Colonic mucosa (tissue), 4 donors: ENCODE measurements around the gene SAE1. TPM values are rescaled to one million over a fixed set of nuclear protein-coding genes. Genes with fewer than 3 reads are reported as not detected.

ENCODE experiments used
- DNase-seq: peaks from one replicate; pipeline ENCODE4 v3.0.0-alpha.2; 2020
- H3K27ac ChIP-seq: fragments of 200-600 bp; one replicate; pipeline ENCODE4 v1.8.0; 2021
- H3K27me3 ChIP-seq: fragments of 200-600 bp; one replicate; pipeline ENCODE4 v1.8.0; 2021
- H3K36me3 ChIP-seq: fragments of 200-600 bp; one replicate; pipeline ENCODE4 v1.8.0; 2021
- H3K4me1 ChIP-seq: fragments of 200-600 bp; one replicate; pipeline ENCODE4 v1.8.0; 2021; ENCODE audit warnings: mild to moderate bottlenecking
- H3K4me3 ChIP-seq: fragments of 200-600 bp; one replicate; pipeline ENCODE4 v1.8.0; 2021
- H3K9ac ChIP-seq, 2 donors: one replicate each; pipeline ENCODE4 v1.7.0; 2013; ENCODE audit warnings: control low read depth in 2 of 2, low read depth in 2 of 2, low read length in 2 of 2
- H3K9me3 ChIP-seq: fragments of 200-600 bp; one replicate; pipeline ENCODE4 v1.8.0; 2021
- CTCF ChIP-seq: fragments of 200-600 bp; IDR thresholded peaks from one replicate; pipeline ENCODE4 v1.8.0; 2022; ENCODE audit warnings: antibody characterized with exemption, mild to moderate bottlenecking
- intact Hi-C: fragments of 100-400 bp; cut with DNase I; formaldehyde crosslinking; loops from one replicate; pipeline ENCODE4 v1.14.1; 2022
- total RNA-seq, 2 donors: library from RNA; stranded (reverse); fragmentation: NEBNext Ultra II Directional in 1 of 2; extraction: Animal tissue kit (Norgen Biotek cat#: 25700) in 1 of 2; gene quantifications; one replicate each; pipeline ENCODE4 v1.2.1, GENCODE V29; 2021
- donor health status: healthy.
- donor health status: DM: no; HTN: no; CAD: no.
- donor health status: DM: no; HTN: no; CAD: no.

The SAE1 gene
- total RNA-seq, 2 donors from 2014 or later: 64.5 to 92.0 TPM

DNA sequence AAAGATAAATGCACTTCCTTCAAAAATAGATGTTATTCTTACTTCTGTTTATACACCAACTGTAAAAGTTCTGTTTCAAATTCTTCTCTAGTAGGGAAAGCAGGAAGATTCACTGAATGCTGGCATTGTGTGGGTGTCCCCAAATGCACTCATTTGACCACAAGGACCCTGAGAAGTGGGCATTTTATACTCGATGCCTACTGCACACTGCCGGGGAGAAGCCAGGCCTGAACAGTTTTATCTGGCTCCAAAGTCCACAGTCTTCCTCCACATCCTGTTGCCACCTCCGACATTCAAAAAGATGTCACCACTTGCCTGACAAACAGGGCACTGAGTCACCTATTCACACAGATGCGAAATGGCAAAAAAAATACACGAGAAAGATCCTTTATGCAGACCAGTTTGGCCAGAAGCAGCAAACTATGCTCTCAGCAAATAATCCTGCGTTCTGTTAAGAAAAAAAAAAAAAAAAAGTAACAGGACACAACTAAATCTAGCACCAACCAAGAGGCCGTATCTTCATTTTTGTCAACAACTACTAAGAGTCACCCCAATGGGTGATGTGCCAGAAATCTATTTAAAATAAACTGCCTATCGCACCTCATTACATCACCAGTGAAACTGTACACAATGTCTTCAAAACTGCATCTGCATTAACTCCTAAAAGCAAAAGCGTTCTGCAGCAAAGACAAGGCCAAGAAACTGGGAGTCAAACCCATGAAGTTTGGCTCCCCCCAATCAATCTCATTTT, 23.3 kb upstream of the SAE1 start:
- H3K9me3 ChIP-seq: no peaks in the 10 kb centered on the region
- no peak overlapping the region for H3K4me3 ChIP-seq
- H3K4me1 ChIP-seq: peaks cover 21% of the 10 kb centered on the region
- H3K27me3 ChIP-seq: no peaks in the 10 kb centered on the region
- TF ChIP-seq CTCF: no peak
- intact Hi-C loops: no loop called here
- DNase-seq: peak; percentile 62
- H3K9ac ChIP-seq: peak overlapping the region in 1 of 2 donors; percentile 56
- no peaks in the 10 kb centered on the region for H3K36me3 ChIP-seq
- peak overlapping the region; percentile 100 for H3K27ac ChIP-seq

GRCh38 chr19:47107953-47108746, 22.5 kb upstream of the SAE1 start:
- no peak for TF ChIP-seq CTCF
- Histone ChIP-seq H3K36me3 (no peaks in the 10 kb centered on the region), H3K27me3 (no peaks in the 10 kb centered on the region), H3K27ac (peak overlapping the region; percentile 100), H3K9me3 (no peaks in the 10 kb centered on the region), H3K4me1 (peaks cover 21% of the 10 kb centered on the region), H3K4me3 (no peak overlapping the region), H3K9ac (peak overlapping the region in 1 of 2 donors; percentile 59)
- no peak for DNase-seq
- intact Hi-C loops: no loop called here

- H3K27ac ChIP-seq: peak overlapping the region; percentile 100
- no peak for DNase-seq
- H3K9ac ChIP-seq: peak overlapping the region in 1 of 2 donors; percentile 100
- no peak overlapping the region for H3K4me3 ChIP-seq
- peaks cover 21% of the 10 kb centered on the region for H3K4me1 ChIP-seq
- TF ChIP-seq CTCF: no peak
- no peaks in the 10 kb centered on the region for H3K27me3 ChIP-seq
- no peaks in the 10 kb centered on the region for H3K36me3 ChIP-seq
- H3K9me3 ChIP-seq: no peaks in the 10 kb centered on the region
- intact Hi-C loops: no loop called here
These were observed 21.5 kb upstream of the SAE1 start for GRCh38 chr19:47109177-47109540.

DNA sequence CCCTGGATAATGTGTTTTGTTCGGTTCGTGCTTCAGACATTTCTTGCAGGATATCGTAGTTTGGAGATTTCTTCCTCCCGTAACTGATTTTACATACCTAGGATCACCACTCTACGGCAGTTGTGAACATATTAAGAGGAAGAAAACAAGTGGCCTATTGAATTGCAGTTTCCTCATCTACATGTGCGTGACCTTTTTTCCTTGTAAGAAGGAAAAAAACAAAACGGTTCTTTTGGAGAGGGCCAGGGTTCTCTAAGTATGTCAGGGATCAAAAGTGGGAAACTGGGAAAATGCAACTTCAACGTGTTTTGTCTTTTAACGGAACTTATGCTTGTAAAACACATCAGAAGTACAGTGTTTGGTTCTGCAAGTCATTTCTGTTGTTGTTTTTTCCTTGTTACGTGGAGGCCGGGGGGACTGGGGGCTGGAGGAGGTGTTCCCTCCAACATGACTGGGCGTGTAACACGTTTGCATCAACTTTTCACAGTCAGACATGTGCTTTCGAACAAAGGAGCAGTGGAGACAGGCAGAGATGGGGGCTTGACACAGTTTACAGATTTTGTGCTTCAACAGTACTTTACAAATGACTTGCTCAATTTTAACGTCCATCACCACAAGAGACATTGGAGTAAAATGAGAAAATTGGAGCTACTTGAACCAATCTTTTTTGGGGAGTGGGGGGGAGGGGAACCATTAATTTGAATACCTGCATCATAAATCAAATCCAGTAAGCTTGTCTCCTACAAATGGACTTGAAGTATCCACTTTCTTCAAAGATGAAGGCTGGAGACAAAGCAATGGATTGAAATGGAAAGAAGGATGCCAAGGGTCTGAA, 20.9 kb upstream of the SAE1 start:
- Histone ChIP-seq H3K9ac (peak overlapping the region in 1 of 2 donors; percentile 100), H3K9me3 (no peaks in the 10 kb centered on the region), H3K27me3 (no peaks in the 10 kb centered on the region), H3K36me3 (no peaks in the 10 kb centered on the region), H3K4me3 (peak overlapping the region; percentile 81), H3K27ac (peak overlapping the region; percentile 100), H3K4me1 (peaks cover 21% of the 10 kb centered on the region)
- intact Hi-C loops: no loop called here
- DNase-seq: peak; percentile 58
- no peak for TF ChIP-seq CTCF

DNA sequence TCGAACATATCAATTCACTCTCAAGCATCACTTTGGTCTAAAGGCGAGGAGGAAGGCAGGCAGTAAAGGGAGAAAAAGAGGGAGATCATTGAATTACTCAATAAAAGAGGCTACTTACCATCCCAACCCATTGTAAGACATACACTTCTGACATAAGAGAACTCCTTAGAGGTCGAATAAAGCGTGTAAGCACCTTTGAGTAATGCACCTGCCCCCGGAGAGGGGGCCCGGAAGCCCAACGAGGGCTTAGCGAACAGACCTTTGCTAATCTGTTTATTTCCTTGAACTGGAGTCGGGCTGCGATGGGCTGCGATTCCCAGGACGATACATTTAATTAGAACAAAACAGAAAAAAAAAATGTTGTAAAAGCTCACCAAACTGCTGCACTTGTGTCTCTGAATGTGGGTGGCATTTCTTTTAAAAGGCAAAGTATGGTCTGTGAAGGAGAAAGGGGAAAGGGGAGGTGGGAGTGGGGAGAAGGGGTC, 20.1 kb upstream of the SAE1 start:
- Histone ChIP-seq H3K4me3 (peak overlapping the region; percentile 81), H3K36me3 (no peaks in the 10 kb centered on the region), H3K27ac (peak overlapping the region; percentile 100), H3K27me3 (no peaks in the 10 kb centered on the region), H3K9me3 (no peaks in the 10 kb centered on the region), H3K9ac (peak overlapping the region; percentile 100), H3K4me1 (peaks cover 21% of the 10 kb centered on the region)
- peak; percentile 50 for DNase-seq
- no peak for TF ChIP-seq CTCF
- intact Hi-C loops: no loop called here
